ENCODE results near the gene RAB28.

RAB28 gene

GRCh38 chr4:13367691-13368090, 116.4 kb downstream of the RAB28 start:
- no peak for DNase-seq

GRCh38 chr4:13367244-13367643, 116.9 kb downstream of the RAB28 start:
- DNase-seq = no peak

DNA sequence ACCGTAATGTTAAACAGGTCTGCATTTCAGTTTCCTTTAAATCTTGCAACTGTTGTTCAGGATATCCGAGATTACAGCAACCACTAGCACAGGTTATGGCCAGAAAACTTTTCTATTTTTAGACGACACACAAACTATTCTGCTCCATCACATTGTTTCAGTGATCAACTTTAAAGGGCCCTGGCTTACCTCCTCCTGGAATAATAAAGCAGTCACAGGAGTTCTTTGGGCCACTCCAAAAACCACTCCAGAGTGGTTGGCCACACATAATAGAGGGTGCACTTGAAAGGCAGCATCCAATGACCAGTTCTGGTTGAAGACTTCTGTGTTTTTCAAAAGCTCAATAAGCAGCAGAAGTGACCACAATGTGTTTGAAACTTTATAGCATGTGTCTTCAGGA, 118.9 kb downstream of the RAB28 start:
- no peak for DNase-seq

DNA sequence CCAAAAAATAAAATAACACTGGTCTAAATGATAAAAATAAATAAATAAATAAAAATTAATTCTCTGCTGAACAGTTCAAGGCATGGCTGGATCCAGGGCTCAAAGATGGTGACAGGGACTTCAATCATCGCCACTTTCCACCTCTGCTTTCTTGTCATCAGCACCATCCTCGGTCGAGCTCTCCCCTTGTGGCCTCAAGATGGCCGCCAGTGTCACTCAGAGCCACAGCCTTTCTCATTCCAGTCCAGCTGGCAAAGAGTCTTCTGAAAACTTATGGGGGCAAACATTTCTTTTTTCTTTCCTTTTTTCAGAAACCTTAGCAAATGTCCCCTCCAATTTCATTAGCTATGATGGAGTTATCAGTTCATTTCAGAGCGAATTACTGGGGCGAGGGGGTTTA, 119.5 kb downstream of the RAB28 start:
- DNase-seq = no peak

DNA sequence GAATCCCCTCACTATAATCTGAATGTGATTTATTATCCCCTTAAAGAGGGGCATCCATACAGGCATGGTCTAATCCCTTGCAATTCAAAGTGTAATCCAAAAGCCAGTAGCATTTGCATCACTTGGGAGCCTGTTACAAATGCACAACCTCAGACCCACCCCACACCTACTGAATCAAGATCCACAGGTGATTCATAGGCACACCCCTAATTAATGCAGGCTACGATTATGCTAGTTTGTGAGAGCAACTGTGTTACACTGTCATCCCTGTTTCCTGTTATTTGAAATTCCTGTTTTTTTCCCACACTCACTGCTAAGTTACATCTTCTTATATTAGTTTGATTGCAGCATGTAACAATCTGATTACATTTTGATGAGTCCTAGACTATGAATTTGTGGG, 120.0 kb downstream of the RAB28 start:
- DNase-seq = no peak

DNA sequence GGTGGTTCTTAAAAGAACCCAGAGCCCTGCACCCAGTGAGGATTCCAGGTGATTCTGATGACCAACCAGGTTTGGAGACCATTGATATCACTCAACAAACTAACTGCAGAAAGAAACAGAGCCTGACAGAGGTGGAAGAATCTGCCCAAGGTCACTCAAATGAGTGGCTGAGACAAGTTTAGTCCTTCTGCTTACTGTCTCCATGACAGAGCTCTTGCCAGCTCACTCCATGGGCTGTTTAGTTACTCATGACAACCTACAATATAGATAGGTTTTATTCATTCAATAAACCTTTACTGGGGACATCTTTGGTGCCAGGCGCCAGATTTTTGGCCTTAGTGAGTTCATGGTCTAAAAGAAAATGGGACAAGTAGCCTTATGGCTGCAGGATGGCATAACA, 124.3 kb downstream of the RAB28 start:
- no peak for DNase-seq

- no peak for DNase-seq
Observed at GRCh38 chr4:13355111-13355880, 128.8 kb downstream of the RAB28 start.

GRCh38 chr4:13349096-13349495, 135.0 kb downstream of the RAB28 start:
- no peak for DNase-seq

- DNase-seq = no peak
Observed at GRCh38 chr4:13348216-13348615, 135.9 kb downstream of the RAB28 start.

- no peak for DNase-seq
Observed at GRCh38 chr4:13347517-13348125, 136.5 kb downstream of the RAB28 start.

DNA sequence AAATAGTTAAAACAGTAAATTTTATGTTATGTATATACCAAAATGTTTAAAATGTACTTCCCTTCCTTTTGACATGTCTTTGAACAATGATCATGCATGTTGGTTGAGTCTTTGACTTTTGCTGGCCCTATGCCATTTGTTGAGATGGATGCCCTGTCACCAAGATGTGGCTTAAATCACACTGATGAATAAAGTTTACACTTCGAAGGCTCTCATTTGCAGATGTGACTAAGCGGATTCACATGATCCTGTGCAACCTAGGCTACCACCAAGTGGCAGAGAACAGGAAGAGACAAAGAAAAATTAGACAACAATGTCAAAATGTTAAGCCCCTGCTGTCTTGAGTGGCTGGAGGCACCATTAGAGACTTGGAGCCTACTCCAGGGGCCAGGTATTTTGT, 139.9 kb downstream of the RAB28 start:
- no peak for DNase-seq

GRCh38 chr4:13340672-13341071, 143.5 kb downstream of the RAB28 start:
- DNase-seq = no peak

DNA sequence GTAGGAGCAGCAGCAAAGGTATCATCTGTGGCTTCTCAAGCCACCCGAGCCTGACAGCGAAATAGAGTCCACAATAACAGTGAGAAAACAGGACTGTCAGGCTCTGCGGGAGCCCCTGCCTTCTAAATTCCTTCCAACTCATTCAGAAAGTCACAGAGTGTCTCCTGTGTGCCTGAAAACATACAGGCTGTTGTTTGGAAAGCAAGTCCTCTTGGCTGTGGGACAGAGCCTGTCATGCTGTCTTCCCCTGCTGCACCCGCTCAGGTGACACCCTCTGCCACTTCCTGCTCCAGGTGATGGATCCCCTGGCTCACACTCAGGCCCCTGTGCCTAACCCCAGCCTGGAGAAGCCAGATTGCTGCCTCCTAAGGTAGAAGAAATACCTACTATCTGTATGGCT, 152.3 kb downstream of the RAB28 start:
- DNase-seq = no peak

DNA sequence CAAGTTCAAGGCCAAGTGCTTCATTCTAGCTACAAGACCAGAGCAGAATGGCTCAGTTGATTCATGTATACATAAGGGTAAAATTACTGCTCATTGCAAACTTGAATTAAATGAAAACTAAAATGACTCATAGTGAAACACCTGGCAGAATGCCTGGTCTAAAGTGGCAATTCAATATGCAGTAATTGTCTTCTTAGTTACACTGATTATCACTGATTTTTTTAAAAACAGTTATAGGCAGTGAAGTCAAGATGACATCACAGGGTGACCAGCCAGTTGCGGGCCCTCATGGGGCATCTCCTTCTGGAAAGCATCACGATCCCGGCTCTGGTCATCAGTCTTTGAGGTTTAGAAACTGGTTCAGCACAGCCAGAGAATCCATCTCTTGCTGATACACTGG, 154.2 kb downstream of the RAB28 start:
- DNase-seq = no peak

- DNase-seq = no peak
Observed at GRCh38 chr4:13329340-13329850, 154.7 kb downstream of the RAB28 start.

DNA sequence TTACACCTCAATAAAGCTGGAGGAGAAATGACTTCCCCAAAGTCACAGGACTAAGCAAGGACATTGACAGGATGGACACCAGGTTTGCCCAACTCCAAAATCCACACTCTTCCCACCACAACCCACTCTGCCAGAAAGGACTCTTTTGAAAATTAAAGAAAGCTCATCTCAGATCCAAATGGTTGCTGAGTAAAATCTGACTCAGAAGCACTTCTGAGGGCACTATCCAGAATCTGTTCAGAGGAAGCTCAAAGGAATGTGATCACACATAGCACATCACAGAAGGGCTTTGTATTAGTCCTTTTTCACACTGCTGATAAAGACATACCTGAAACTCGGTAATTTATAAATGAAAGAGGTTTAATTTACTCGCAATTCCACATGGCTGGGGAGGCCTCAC, 155.5 kb downstream of the RAB28 start:
- no peak for DNase-seq

DNA sequence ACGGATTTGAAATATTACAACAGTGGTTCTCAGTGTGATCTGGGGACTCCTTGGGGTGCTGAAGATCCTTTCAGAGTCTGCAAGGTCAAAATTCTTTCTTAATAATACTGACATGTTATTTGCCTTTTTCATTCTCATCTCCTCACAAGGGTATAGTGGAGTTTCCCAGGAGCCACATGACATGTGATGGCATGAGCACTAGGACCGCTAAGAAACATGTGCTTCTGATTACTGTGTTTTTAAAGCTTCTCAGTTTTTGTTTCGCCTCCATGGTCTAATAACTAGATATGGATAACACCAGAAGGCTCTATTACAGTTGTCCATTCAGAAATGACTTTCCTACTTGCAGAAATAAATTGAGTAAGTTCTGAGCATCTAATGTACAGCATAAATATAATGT, 156.1 kb downstream of the RAB28 start:
- DNase-seq = no peak

- DNase-seq = no peak
Observed at GRCh38 chr4:13325744-13326143, 158.4 kb downstream of the RAB28 start.

- DNase-seq = no peak
Observed at GRCh38 chr4:13323921-13324320, 160.2 kb downstream of the RAB28 start.

GRCh38 chr4:13322681-13323101, 161.4 kb downstream of the RAB28 start:
- no peak for DNase-seq

Measured in amniotic stem cell (primary cell).